SK-N-SH (cell line): ENCODE results near the gene DHRSX. TPM values are rescaled to one million over a fixed set of nuclear protein-coding genes. Genes with fewer than 3 reads are reported as not detected.
A peak's percentile ranks its signal among the peaks of the same experiment; 100 is the strongest.

ENCODE experiments used
- CTCF ChIA-PET: fragments of 300-600, 350-600 bp; formaldehyde crosslinking; extraction: SDS; loops from one replicate; lab custom pipeline; 2021; lab: Yijun Ruan, JAX
- POLR2A ChIA-PET: fragments of 350-600 bp; sonication (Branson Sonifier 250); formaldehyde crosslinking; extraction: SDS; loops from one replicate; lab custom pipeline; 2020; ENCODE audit warnings: antibody characterized with exemption, inconsistent platforms; lab: Yijun Ruan, JAX
- DNase-seq: peaks from one replicate; pipeline ENCODE4 v3.0.0; 2012
- H2AFZ ChIP-seq: fragments of 200-600 bp; sonication (generic); 2 replicates; pipeline ENCODE4 v1.8.1; 2016; ENCODE audit warnings: antibody characterized with exemption, mild to moderate bottlenecking, low read depth
- H3F3A ChIP-seq: fragments of 200-600 bp; sonication (generic); replicated peaks from 2 replicates; pipeline ENCODE3; 2016; ENCODE audit warnings: antibody characterized with exemption, mild to moderate bottlenecking; ENCODE audit not compliant: insufficient read depth
- H3K27ac ChIP-seq, 2 experiments: fragments of 200-500 bp in 1 of 2; fragments of 200-600 bp in 1 of 2; sonication (Bioruptor generic) in 1 of 2; sonication (generic), shearing (Covaris generic) in 1 of 2; 2 replicates each; pipeline versions ENCODE4 v1.5.1 to v1.6.1; 2014 to 2016; ENCODE audit warnings: low read depth in 2 of 2, inconsistent platforms in 1 of 2, low read length in 1 of 2, mild to moderate bottlenecking in 1 of 2, mixed read lengths in 1 of 2
- H3K27me3 ChIP-seq: fragments of 200-600 bp; sonication (generic), shearing (Covaris generic); 2 replicates; pipeline ENCODE4 v1.6.1; 2016; ENCODE audit warnings: mixed run types; ENCODE audit not compliant: insufficient read depth
- H3K36me3 ChIP-seq, 2 experiments: fragments of 200-500 bp in 1 of 2; fragments of 200-600 bp in 1 of 2; sonication (Bioruptor generic) in 1 of 2; sonication (generic) in 1 of 2; replicated peaks in 1 of 2; 2 replicates each; pipeline versions ENCODE3 to v1.5.1; 2014 to 2016; ENCODE audit warnings: low read length in 1 of 2, mild to moderate bottlenecking in 1 of 2; ENCODE audit not compliant: insufficient read depth in 2 of 2, control insufficient read depth in 1 of 2
- H3K4me1 ChIP-seq, 2 experiments: fragments of 200-500 bp in 1 of 2; fragments of 200-600 bp in 1 of 2; sonication (Bioruptor generic) in 1 of 2; sonication (generic), shearing (Covaris generic) in 1 of 2; 2 replicates each; pipeline versions ENCODE4 v1.5.1 to v1.6.1; 2014 to 2016; ENCODE audit warnings: low read depth in 1 of 2, low read length in 1 of 2, mixed run types in 1 of 2; ENCODE audit not compliant: insufficient read depth in 2 of 2, control insufficient read depth in 1 of 2
- H3K4me2 ChIP-seq: fragments of 200-600 bp; sonication (generic), shearing (Covaris generic); 2 replicates; pipeline ENCODE4 v1.6.1; 2017; ENCODE audit warnings: mixed run types
- H3K4me3 ChIP-seq, 2 experiments: fragments of 200-500 bp in 1 of 2; fragments of 200-600 bp in 1 of 2; sonication (Bioruptor generic) in 1 of 2; sonication (generic), shearing (Covaris generic) in 1 of 2; 2 replicates each; pipeline versions ENCODE4 v1.5.1 to v1.8.1; 2014 to 2016; ENCODE audit warnings: low read depth in 2 of 2, inconsistent platforms in 1 of 2, low read length in 1 of 2, mild to moderate bottlenecking in 1 of 2, mixed read lengths in 1 of 2, moderate library complexity in 1 of 2
- H3K79me2 ChIP-seq: fragments of 200-600 bp; sonication (generic); 2 replicates; pipeline ENCODE4 v1.8.1; 2017; ENCODE audit warnings: mild to moderate bottlenecking; ENCODE audit not compliant: insufficient read depth
- H3K9ac ChIP-seq: fragments of 200-600 bp; sonication (generic); 2 replicates; pipeline ENCODE4 v1.6.1; 2017; ENCODE audit warnings: mixed run types
- H3K9me2 ChIP-seq: fragments of 200-600 bp; sonication (generic); 2 replicates; pipeline ENCODE4 v1.6.1; 2017; ENCODE audit warnings: mixed run types
- H3K9me3 ChIP-seq: fragments of 200-600 bp; sonication (generic); 2 replicates; pipeline ENCODE4 v1.6.1; 2017; ENCODE audit warnings: mixed run types, mild to moderate bottlenecking, moderate library complexity
- H4K20me1 ChIP-seq: fragments of 200-600 bp; sonication (generic); 2 replicates; pipeline ENCODE4 v1.6.1; 2017; ENCODE audit warnings: mild to moderate bottlenecking, mixed run types; ENCODE audit not compliant: insufficient read depth
- ELF1 ChIP-seq: IDR thresholded peaks from 2 replicates; pipeline ENCODE4 v1.4.0; 2012
- FOSL2 ChIP-seq: IDR thresholded peaks from 2 replicates; pipeline ENCODE4 v1.4.0; 2012; ENCODE audit warnings: low read depth, mild to moderate bottlenecking, moderate library complexity, borderline replicate concordance
- FOXJ3 ChIP-seq: sonication (generic); formaldehyde crosslinking; IDR thresholded peaks from 2 replicates; pipeline ENCODE4 v1.5.1; 2020; ENCODE audit warnings: mild to moderate bottlenecking, missing genetic modification reagents
- IRF3 ChIP-seq: fragments of 150-350 bp; IDR thresholded peaks from 2 replicates; pipeline ENCODE4 v1.6.1; 2016; ENCODE audit warnings: mild to moderate bottlenecking, low read depth, low read length
- JUND ChIP-seq: IDR thresholded peaks from 2 replicates; pipeline ENCODE4 v1.4.0; 2012
- MAX ChIP-seq: IDR thresholded peaks from 2 replicates; pipeline ENCODE4 v1.4.0; 2012; ENCODE audit warnings: low read depth
- MEF2A ChIP-seq: IDR thresholded peaks from 2 replicates; pipeline ENCODE4 v1.4.0; 2012; ENCODE audit warnings: low read depth, borderline replicate concordance
- NRF1 ChIP-seq: IDR thresholded peaks from 2 replicates; pipeline ENCODE4 v1.6.1; 2012; ENCODE audit warnings: low read depth, mild to moderate bottlenecking, low read length
- POLR2AphosphoS5 ChIP-seq: IDR thresholded peaks from 2 replicates; pipeline ENCODE4 v1.6.1; 2012; ENCODE audit warnings: low read depth, low read length
- RFX5 ChIP-seq: IDR thresholded peaks from 2 replicates; pipeline ENCODE4 v1.6.1; 2012; ENCODE audit warnings: mild to moderate bottlenecking, improper control_type of control experiment, low read length
- SIN3A ChIP-seq: IDR thresholded peaks from 2 replicates; pipeline ENCODE4 v1.6.1; 2012; ENCODE audit warnings: low read depth, mild to moderate bottlenecking, low read length, moderate library complexity, borderline replicate concordance
- TAF1 ChIP-seq: IDR thresholded peaks from 2 replicates; pipeline ENCODE4 v1.6.1; 2012; ENCODE audit warnings: low read depth, mild to moderate bottlenecking, low read length, moderate library complexity, borderline replicate concordance
- TCF12 ChIP-seq: IDR thresholded peaks from 2 replicates; pipeline ENCODE4 v1.4.0; 2012
- TEAD4 ChIP-seq: IDR thresholded peaks from 2 replicates; pipeline ENCODE4 v1.4.0; 2012; ENCODE audit warnings: mild to moderate bottlenecking, borderline replicate concordance; ENCODE audit not compliant: insufficient read depth
- ZBTB33 ChIP-seq: IDR thresholded peaks from 2 replicates; pipeline ENCODE4 v1.4.0; 2012; ENCODE audit warnings: low read depth, borderline replicate concordance
- polyA plus RNA-seq, 3 experiments: library from polyadenylated mRNA; depleted of rRNA; stranded (reverse); fragments of >200 nt; gene quantifications; 2 replicates each; pipeline ENCODE4 v1.2.3, GENCODE V29; 2012
- TF ChIP-seq, protein P1 (sequence below): IDR thresholded peaks from 2 replicates; pipeline ENCODE4 v1.4.0; 2012; ENCODE audit warnings: low read depth, borderline replicate concordance
- TF ChIP-seq, protein P2 (sequence below): fragments of 150-350 bp; IDR thresholded peaks from 2 replicates; pipeline ENCODE4 v1.6.1; 2017; ENCODE audit warnings: antibody characterized with exemption, low read length, low read depth, borderline replicate concordance
- TF ChIP-seq, protein P3 (sequence below): IDR thresholded peaks from 2 replicates; pipeline ENCODE4; 2012

DHRSX gene
- polyA plus RNA-seq, 1 of the 3 experiments (the other 2 are of a cell fraction): 34.3 TPM

- TF ChIP-seq ZBTB33 (0 out of 2 replicates have a peak, but pooled peaks have one; percentile 29), MEF2A (0 out of 2 replicates have a peak, but pooled peaks have one; percentile 16), IRF3 (no peak), RFX5 (no peak), POLR2AphosphoS5 (no peak; the same call in 1 of the 2 replicates), TEAD4 (peak; percentile 86; the same call in 1 of the 2 replicates), TCF12 (peak; percentile 94), ELF1 (peak; percentile 68; the same call in 1 of the 2 replicates), FOSL2 (peak; percentile 75)
- TF ChIP-seq, protein P1, sequence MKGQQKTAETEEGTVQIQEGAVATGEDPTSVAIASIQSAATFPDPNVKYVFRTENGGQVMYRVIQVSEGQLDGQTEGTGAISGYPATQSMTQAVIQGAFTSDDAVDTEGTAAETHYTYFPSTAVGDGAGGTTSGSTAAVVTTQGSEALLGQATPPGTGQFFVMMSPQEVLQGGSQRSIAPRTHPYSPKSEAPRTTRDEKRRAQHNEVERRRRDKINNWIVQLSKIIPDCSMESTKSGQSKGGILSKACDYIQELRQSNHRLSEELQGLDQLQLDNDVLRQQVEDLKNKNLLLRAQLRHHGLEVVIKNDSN: 0 out of 2 replicates have a peak, but pooled peaks have one; percentile 13
- TF ChIP-seq, protein P2, sequence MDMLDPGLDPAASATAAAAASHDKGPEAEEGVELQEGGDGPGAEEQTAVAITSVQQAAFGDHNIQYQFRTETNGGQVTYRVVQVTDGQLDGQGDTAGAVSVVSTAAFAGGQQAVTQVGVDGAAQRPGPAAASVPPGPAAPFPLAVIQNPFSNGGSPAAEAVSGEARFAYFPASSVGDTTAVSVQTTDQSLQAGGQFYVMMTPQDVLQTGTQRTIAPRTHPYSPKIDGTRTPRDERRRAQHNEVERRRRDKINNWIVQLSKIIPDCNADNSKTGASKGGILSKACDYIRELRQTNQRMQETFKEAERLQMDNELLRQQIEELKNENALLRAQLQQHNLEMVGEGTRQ: no peak
- TF ChIP-seq, protein P3, sequence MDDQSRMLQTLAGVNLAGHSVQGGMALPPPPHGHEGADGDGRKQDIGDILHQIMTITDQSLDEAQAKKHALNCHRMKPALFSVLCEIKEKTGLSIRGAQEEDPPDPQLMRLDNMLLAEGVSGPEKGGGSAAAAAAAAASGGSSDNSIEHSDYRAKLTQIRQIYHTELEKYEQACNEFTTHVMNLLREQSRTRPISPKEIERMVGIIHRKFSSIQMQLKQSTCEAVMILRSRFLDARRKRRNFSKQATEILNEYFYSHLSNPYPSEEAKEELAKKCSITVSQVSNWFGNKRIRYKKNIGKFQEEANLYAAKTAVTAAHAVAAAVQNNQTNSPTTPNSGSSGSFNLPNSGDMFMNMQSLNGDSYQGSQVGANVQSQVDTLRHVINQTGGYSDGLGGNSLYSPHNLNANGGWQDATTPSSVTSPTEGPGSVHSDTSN: peak; percentile 43
Observed at GRCh38 chrX:2351999-2352995, 148.5 kb downstream of the DHRSX start (continued).

- Histone ChIP-seq H3K4me3 (no peak overlapping the region), H3K79me2 (no peaks in the 10 kb centered on the region), H3K27me3 (no peaks in the 10 kb centered on the region), H3K9me2 (no peaks in the 10 kb centered on the region), H3K4me1 (peaks cover 0 to 9% of the 10 kb centered on the region in 2 experiments; a peak in 3 of 4 replicates), H3K9me3 (no peaks in the 10 kb centered on the region), H3K27ac (peak overlapping the region; percentile 4 to 99; a peak in 3 of 4 replicates), H2AFZ (no peak overlapping the region), H3K4me2 (peak overlapping the region; percentile 73), H4K20me1 (peaks cover 5% of the 10 kb centered on the region; the same call in 1 of the 2 replicates), H3F3A (peaks cover 29% of the 10 kb centered on the region), H3K36me3 (no peaks in the 10 kb centered on the region), H3K9ac (peak overlapping the region; percentile 65)
- ChIA-PET POLR2A (no interaction called here), CTCF (no interaction called here)
- no peak for DNase-seq
- peak; percentile 63; the same call in 1 of the 2 replicates for TF ChIP-seq MAX
- no peak for TF ChIP-seq ZBTB33
- no peak for TF ChIP-seq FOXJ3 (CRISPR knock-in tag)
- no peak for TF ChIP-seq NRF1
- TF ChIP-seq FOSL2: peak; percentile 94
- no peak for TF ChIP-seq TAF1
- peak; percentile 60; the same call in 1 of the 2 replicates for TF ChIP-seq SIN3A
- no peak for TF ChIP-seq IRF3
- peak; percentile 91 for TF ChIP-seq JUND
- peak; percentile 75; the same call in 1 of the 2 replicates for TF ChIP-seq TEAD4
- TF ChIP-seq RFX5: no peak
Observed at GRCh38 chrX:2351321-2351720, 149.5 kb downstream of the DHRSX start.
